Smooth muscle cell (in vitro differentiated cells): ENCODE measurements around the gene TGFB3. TPM values are rescaled to one million over a fixed set of nuclear protein-coding genes. Genes with fewer than 3 reads are reported as not detected.

ENCODE experiments used
- DNase-seq: peaks from one replicate; lab custom pipeline; 2025; ENCODE audit not compliant: unreplicated experiment; lab: John Stamatoyannopoulos, UW
- H2AFZ ChIP-seq: fragments of 200-600 bp; sonication (generic); 2 replicates; pipeline ENCODE4 v1.6.0; 2016; ENCODE audit warnings: antibody characterized with exemption, low read depth, mild to moderate bottlenecking
- H3F3A ChIP-seq: fragments of 200-600 bp; sonication (generic); 2 replicates; pipeline ENCODE4 v1.6.0; 2017; ENCODE audit warnings: antibody characterized with exemption, low read depth
- H3K27ac ChIP-seq: fragments of 200-600 bp; sonication (generic); 2 replicates; pipeline ENCODE4 v1.5.1; 2016; ENCODE audit warnings: low read depth, mild to moderate bottlenecking
- H3K27me3 ChIP-seq: fragments of 200-600 bp; sonication (generic); 2 replicates; pipeline ENCODE4 v1.6.1; 2016; ENCODE audit warnings: low read depth, mild to moderate bottlenecking
- H3K36me3 ChIP-seq: fragments of 200-600 bp; sonication (generic); 2 replicates; pipeline ENCODE4 v1.5.1; 2016; ENCODE audit warnings: low read depth
- H3K4me1 ChIP-seq: fragments of 200-600 bp; sonication (generic); 2 replicates; pipeline ENCODE4 v1.5.1; 2016; ENCODE audit warnings: low read depth
- H3K4me2 ChIP-seq: fragments of 200-600 bp; sonication (generic); 2 replicates; pipeline ENCODE4 v1.6.0; 2016; ENCODE audit warnings: mild to moderate bottlenecking
- H3K4me3 ChIP-seq: fragments of 200-600 bp; sonication (generic); 2 replicates; pipeline ENCODE4 v1.5.1; 2016; ENCODE audit warnings: mild to moderate bottlenecking
- H3K79me2 ChIP-seq: fragments of 200-600 bp; sonication (generic); 2 replicates; pipeline ENCODE4 v1.6.0; 2016; ENCODE audit warnings: low read depth, mild to moderate bottlenecking
- H3K9ac ChIP-seq: fragments of 200-600 bp; sonication (generic); 2 replicates; pipeline ENCODE4 v1.6.0; 2016; ENCODE audit warnings: low read depth
- H3K9me3 ChIP-seq: fragments of 200-600 bp; sonication (generic); replicated peaks from 2 replicates; pipeline ENCODE4 v1.5.1; 2016; ENCODE audit warnings: low read depth
- H4K20me1 ChIP-seq: fragments of 200-600 bp; sonication (generic); 2 replicates; pipeline ENCODE4 v1.6.0; 2016; ENCODE audit warnings: low read depth
- WGBS: methylation state at CpG from one replicate; pipeline ENCODE4 v1.1.7; 2016; ENCODE audit warnings: low lambda C conversion rate; 5-methylcytosine and 5-hydroxymethylcytosine counted together
- polyA plus RNA-seq: library from polyadenylated mRNA; unstranded; fragments of >200 nt; fragmentation: Nextera tagmentation; extraction: Ambion mirVana; gene quantifications from 2 replicates; pipeline ENCODE4 v1.2.1, GENCODE V29; 2016
- total RNA-seq: library from RNA; depleted of rRNA; stranded (reverse); fragments of >200 nt; gene quantifications from 2 replicates; pipeline ENCODE4 v1.2.3, GENCODE V29; 2014
- TF ChIP-seq, protein P1 (sequence below): fragments of 200-600 bp; sonication (generic); IDR thresholded peaks from 2 replicates; pipeline ENCODE4 v1.5.1; 2017; ENCODE audit warnings: borderline replicate concordance, mild to moderate bottlenecking, antibody characterized with exemption; ENCODE audit not compliant: insufficient read depth, poor library complexity, severe bottlenecking

The TGFB3 gene
- total and polyA plus RNA-seq, 2 experiments from 2014 or later = 63.4 to 103 TPM

GRCh38 chr14:75959031-75959430 lies 22.8 kb downstream of the TGFB3 start:
- Histone ChIP-seq H3K36me3 (peaks cover 11% of the 10 kb centered on the region), H3K4me3 (no peak overlapping the region), H3K4me2 (no peak overlapping the region), H4K20me1 (no peaks in the 10 kb centered on the region), H3K79me2 (no peaks in the 10 kb centered on the region), H3K9ac (no peak overlapping the region), H3K27ac (no peak overlapping the region), H3K4me1 (no peaks in the 10 kb centered on the region), H3K9me3 (no peaks in the 10 kb centered on the region), H2AFZ (no peak overlapping the region), H3K27me3 (no peaks in the 10 kb centered on the region), H3F3A (peaks cover 7% of the 10 kb centered on the region)
- TF ChIP-seq, protein P1, sequence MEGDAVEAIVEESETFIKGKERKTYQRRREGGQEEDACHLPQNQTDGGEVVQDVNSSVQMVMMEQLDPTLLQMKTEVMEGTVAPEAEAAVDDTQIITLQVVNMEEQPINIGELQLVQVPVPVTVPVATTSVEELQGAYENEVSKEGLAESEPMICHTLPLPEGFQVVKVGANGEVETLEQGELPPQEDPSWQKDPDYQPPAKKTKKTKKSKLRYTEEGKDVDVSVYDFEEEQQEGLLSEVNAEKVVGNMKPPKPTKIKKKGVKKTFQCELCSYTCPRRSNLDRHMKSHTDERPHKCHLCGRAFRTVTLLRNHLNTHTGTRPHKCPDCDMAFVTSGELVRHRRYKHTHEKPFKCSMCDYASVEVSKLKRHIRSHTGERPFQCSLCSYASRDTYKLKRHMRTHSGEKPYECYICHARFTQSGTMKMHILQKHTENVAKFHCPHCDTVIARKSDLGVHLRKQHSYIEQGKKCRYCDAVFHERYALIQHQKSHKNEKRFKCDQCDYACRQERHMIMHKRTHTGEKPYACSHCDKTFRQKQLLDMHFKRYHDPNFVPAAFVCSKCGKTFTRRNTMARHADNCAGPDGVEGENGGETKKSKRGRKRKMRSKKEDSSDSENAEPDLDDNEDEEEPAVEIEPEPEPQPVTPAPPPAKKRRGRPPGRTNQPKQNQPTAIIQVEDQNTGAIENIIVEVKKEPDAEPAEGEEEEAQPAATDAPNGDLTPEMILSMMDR = no peak
- 98% methylated on average over 9 of the region's 9 CpGs for WGBS
- DNase-seq = no peak

DNA sequence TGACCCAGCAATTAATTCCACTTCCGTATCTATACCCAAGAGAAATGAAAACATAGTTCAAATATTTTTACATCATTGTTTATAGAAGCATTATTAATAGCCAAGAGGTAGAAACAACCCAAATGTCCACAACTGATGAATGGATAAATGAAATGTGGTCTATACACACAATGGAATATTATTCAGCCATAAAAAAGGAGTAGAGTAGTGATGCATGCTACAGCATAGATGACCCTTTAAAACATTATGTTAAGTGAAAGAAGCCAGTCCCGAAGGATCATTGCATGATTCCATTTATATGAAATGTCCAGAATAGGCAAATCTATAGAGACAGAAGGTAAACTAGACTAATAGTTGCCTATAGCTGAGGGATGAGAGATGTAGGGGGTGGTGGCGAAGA lies 29.3 kb downstream of the TGFB3 start:
- Histone ChIP-seq H3K9ac (no peak overlapping the region), H3F3A (peaks cover 7% of the 10 kb centered on the region), H3K36me3 (no peaks in the 10 kb centered on the region), H3K4me3 (no peak overlapping the region), H3K4me1 (no peaks in the 10 kb centered on the region), H3K27me3 (no peaks in the 10 kb centered on the region), H3K9me3 (no peaks in the 10 kb centered on the region), H3K79me2 (no peaks in the 10 kb centered on the region), H3K4me2 (no peak overlapping the region), H2AFZ (no peak overlapping the region), H4K20me1 (no peaks in the 10 kb centered on the region), H3K27ac (no peak overlapping the region)
- TF ChIP-seq, protein P1 = no peak
- 99% methylated on average over 3 of the region's 3 CpGs for WGBS
- no peak for DNase-seq

GRCh38 chr14:75946785-75947184 lies 35.0 kb downstream of the TGFB3 start:
- Histone ChIP-seq H3K4me2 (no peak overlapping the region), H3K4me3 (no peak overlapping the region), H3K79me2 (no peaks in the 10 kb centered on the region), H3K9ac (no peak overlapping the region), H3K36me3 (no peaks in the 10 kb centered on the region), H3K4me1 (no peaks in the 10 kb centered on the region), H3K27ac (no peak overlapping the region), H4K20me1 (no peaks in the 10 kb centered on the region), H3K9me3 (no peaks in the 10 kb centered on the region), H2AFZ (no peak overlapping the region), H3F3A (no peaks in the 10 kb centered on the region), H3K27me3 (no peaks in the 10 kb centered on the region)
- WGBS = 69% methylated on average over 5 of the region's 5 CpGs
- TF ChIP-seq, protein P1 = no peak
- DNase-seq = no peak

DNA sequence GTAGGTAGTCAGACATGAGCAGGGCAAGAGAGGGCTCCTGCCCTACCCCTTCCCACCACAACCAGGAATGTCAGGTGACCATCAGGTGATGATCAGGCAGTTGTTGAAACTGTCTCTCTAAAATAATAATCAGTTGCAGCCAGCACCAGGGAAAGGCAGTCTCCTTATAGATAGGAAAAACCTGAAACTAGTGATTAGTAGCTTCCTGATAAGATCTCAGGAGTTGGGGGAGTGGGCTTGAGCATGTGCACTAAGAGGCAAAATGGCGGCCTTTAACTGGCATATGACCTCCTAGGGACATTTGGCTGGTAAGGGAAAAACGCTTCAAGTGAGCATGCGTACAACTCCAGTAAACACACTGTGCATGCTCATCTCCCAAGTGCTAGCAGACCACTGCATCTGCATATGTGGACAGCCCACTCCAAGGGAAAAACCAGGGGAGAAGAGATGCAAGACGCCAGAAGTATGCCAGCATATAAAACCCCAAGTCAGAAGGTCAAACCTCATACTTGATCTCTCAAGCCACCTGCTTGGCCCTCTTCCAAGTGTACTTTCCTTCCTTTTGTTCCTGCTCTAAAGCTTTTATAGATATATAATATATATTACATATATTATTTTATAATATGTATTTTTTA lies 37.1 kb downstream of the TGFB3 start:
- Histone ChIP-seq H4K20me1 (no peaks in the 10 kb centered on the region), H2AFZ (no peak overlapping the region), H3K79me2 (no peaks in the 10 kb centered on the region), H3K9ac (no peak overlapping the region), H3K4me3 (no peak overlapping the region), H3K9me3 (no peaks in the 10 kb centered on the region), H3F3A (no peaks in the 10 kb centered on the region), H3K4me2 (no peak overlapping the region), H3K27me3 (no peaks in the 10 kb centered on the region), H3K4me1 (peaks cover 3% of the 10 kb centered on the region), H3K36me3 (no peaks in the 10 kb centered on the region), H3K27ac (no peak overlapping the region)
- TF ChIP-seq, protein P1 = no peak
- 95% methylated on average over 4 of the region's 4 CpGs for WGBS
- DNase-seq = no peak
